Measurements from ENCODE around the gene GRK6.

GRK6 gene

GRCh38 chr5:177491983-177492746 lies 65.7 kb downstream of the GRK6 start:
- no peak overlapping the region for H3K4me3 ChIP-seq (ENCODE audit: low read depth, low read length)
- TF ChIP-seq, protein P1, sequence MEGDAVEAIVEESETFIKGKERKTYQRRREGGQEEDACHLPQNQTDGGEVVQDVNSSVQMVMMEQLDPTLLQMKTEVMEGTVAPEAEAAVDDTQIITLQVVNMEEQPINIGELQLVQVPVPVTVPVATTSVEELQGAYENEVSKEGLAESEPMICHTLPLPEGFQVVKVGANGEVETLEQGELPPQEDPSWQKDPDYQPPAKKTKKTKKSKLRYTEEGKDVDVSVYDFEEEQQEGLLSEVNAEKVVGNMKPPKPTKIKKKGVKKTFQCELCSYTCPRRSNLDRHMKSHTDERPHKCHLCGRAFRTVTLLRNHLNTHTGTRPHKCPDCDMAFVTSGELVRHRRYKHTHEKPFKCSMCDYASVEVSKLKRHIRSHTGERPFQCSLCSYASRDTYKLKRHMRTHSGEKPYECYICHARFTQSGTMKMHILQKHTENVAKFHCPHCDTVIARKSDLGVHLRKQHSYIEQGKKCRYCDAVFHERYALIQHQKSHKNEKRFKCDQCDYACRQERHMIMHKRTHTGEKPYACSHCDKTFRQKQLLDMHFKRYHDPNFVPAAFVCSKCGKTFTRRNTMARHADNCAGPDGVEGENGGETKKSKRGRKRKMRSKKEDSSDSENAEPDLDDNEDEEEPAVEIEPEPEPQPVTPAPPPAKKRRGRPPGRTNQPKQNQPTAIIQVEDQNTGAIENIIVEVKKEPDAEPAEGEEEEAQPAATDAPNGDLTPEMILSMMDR (IDR thresholded peaks at IDR 0.05; ENCODE audit: low read depth, low read length) = no peak
